ENCODE measurements around the gene PAPPA. TPM values are rescaled to one million over a fixed set of nuclear protein-coding genes. Genes with fewer than 3 reads are reported as not detected.

PAPPA gene
- total RNA-seq, 1 donor from 2014 or later, result 172 TPM

DNA sequence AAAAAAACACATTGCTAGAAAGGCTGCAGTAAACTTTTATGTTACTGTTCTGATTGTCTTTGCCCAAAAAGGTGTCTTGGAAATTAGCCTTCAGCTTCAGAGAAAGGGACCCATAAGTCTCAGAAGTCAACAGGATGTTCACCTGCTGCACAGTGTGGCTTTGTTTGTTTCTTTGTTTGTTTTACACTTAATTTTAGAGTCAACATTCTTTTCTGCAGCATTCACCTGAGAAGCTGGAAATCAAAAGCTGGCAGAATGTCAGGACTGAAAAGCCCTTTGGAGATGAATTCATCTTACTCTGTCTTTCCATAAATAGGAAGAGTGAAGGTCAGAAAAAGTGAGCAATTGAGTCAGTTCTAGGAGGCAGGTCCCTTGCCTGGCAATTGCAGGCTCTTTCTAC, 170.0 kb downstream of the PAPPA start:
- Histone ChIP-seq H3K4me1 (ENCODE audit: insufficient read depth, low read length) (no peaks in the 10 kb centered on the region), H2AFZ (ENCODE audit: low read depth, low read length) (no peak overlapping the region), H3K9ac (ENCODE audit: low read length) (no peak overlapping the region), H3K36me3 (ENCODE audit: insufficient read depth, low read length) (no peaks in the 10 kb centered on the region), H3K27me3 (ENCODE audit: insufficient read depth, low read length) (peaks cover 4% of the 10 kb centered on the region), H3K4me2 (ENCODE audit: low read length) (no peak overlapping the region), H3K27ac (ENCODE audit: low read depth, low read length) (no peak overlapping the region), H4K20me1 (ENCODE audit: insufficient read depth, low read length) (peaks cover 6% of the 10 kb centered on the region), H3K9me3 (ENCODE audit: insufficient read depth, low read depth, low read length) (no peaks in the 10 kb centered on the region), H3K4me3 (ENCODE audit: insufficient read depth, low read depth, low read length) (no peak overlapping the region), H3K79me2 (ENCODE audit: insufficient read depth, low read length) (no peaks in the 10 kb centered on the region)
- no peaks in the 10 kb centered on the region for H3K27me3 Mint-ChIP-seq (ENCODE audit: low read depth, unreplicated experiment)
- peaks cover 36% of the 10 kb centered on the region for H3K36me3 Mint-ChIP-seq (ENCODE audit: low read depth, unreplicated experiment)
- no peak overlapping the region for H3K4me3 Mint-ChIP-seq (ENCODE audit: unreplicated experiment)
- H3K27ac Mint-ChIP-seq (ENCODE audit: unreplicated experiment), result no peak overlapping the region
- FAIRE-seq, result no peak
- peaks cover 23% of the 10 kb centered on the region for H3K4me1 Mint-ChIP-seq (ENCODE audit: low read depth, unreplicated experiment)
- DNase-seq (ENCODE audit: low read depth), result no peak
- TF ChIP-seq, protein P1, sequence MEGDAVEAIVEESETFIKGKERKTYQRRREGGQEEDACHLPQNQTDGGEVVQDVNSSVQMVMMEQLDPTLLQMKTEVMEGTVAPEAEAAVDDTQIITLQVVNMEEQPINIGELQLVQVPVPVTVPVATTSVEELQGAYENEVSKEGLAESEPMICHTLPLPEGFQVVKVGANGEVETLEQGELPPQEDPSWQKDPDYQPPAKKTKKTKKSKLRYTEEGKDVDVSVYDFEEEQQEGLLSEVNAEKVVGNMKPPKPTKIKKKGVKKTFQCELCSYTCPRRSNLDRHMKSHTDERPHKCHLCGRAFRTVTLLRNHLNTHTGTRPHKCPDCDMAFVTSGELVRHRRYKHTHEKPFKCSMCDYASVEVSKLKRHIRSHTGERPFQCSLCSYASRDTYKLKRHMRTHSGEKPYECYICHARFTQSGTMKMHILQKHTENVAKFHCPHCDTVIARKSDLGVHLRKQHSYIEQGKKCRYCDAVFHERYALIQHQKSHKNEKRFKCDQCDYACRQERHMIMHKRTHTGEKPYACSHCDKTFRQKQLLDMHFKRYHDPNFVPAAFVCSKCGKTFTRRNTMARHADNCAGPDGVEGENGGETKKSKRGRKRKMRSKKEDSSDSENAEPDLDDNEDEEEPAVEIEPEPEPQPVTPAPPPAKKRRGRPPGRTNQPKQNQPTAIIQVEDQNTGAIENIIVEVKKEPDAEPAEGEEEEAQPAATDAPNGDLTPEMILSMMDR (IDR thresholded peaks at IDR 0.05; ENCODE audit: insufficient read depth, low read depth, low read length), result no peak
- no peak for TF ChIP-seq EZH2 (IDR thresholded peaks at IDR 0.05; ENCODE audit: insufficient read depth, low read length)
- peaks cover 2% of the 10 kb centered on the region for H3K9me3 Mint-ChIP-seq (ENCODE audit: unreplicated experiment)

DNA sequence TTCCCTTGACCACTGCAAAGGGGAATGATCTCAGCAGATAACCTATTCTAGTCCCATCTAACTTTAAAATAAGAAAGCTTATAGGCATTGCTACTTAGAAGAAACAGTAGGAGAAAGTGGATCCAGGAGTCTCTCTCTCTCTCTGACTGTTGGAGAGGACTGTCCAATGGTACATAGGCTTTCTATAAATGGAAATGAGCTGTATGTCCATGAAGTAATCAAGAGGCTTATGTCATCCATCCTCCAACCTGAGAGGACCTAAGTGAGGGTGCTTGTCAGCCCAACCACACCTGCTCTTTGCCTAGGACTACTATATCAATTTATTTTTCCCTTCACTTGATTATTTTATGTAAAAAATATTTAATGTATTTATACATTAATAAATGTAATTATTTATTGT, 172.3 kb downstream of the PAPPA start:
- Histone ChIP-seq H3K27me3 (ENCODE audit: insufficient read depth, low read length) (peaks cover 4% of the 10 kb centered on the region), H3K4me2 (ENCODE audit: low read length) (no peak overlapping the region), H3K79me2 (ENCODE audit: insufficient read depth, low read length) (no peaks in the 10 kb centered on the region), H3K36me3 (ENCODE audit: insufficient read depth, low read length) (no peaks in the 10 kb centered on the region), H3K27ac (ENCODE audit: low read depth, low read length) (no peak overlapping the region), H3K4me1 (ENCODE audit: insufficient read depth, low read length) (no peaks in the 10 kb centered on the region), H4K20me1 (ENCODE audit: insufficient read depth, low read length) (peaks cover 6% of the 10 kb centered on the region), H3K4me3 (ENCODE audit: insufficient read depth, low read depth, low read length) (no peak overlapping the region), H3K9me3 (ENCODE audit: insufficient read depth, low read depth, low read length) (no peaks in the 10 kb centered on the region), H2AFZ (ENCODE audit: low read depth, low read length) (no peak overlapping the region), H3K9ac (ENCODE audit: low read length) (no peak overlapping the region)
- Mint-ChIP-seq H3K4me1 (ENCODE audit: low read depth, unreplicated experiment) (peaks cover 17% of the 10 kb centered on the region), H3K36me3 (ENCODE audit: low read depth, unreplicated experiment) (peaks cover 32% of the 10 kb centered on the region), H3K27ac (ENCODE audit: unreplicated experiment) (no peak overlapping the region), H3K4me3 (ENCODE audit: unreplicated experiment) (no peak overlapping the region), H3K27me3 (ENCODE audit: low read depth, unreplicated experiment) (no peaks in the 10 kb centered on the region), H3K9me3 (ENCODE audit: unreplicated experiment) (peaks cover 2% of the 10 kb centered on the region)
- FAIRE-seq, result no peak
- TF ChIP-seq, protein P1 (IDR thresholded peaks at IDR 0.05; ENCODE audit: insufficient read depth, low read depth, low read length), result no peak
- TF ChIP-seq EZH2 (IDR thresholded peaks at IDR 0.05; ENCODE audit: insufficient read depth, low read length), result no peak
- DNase-seq (ENCODE audit: low read depth), result no peak

DNA sequence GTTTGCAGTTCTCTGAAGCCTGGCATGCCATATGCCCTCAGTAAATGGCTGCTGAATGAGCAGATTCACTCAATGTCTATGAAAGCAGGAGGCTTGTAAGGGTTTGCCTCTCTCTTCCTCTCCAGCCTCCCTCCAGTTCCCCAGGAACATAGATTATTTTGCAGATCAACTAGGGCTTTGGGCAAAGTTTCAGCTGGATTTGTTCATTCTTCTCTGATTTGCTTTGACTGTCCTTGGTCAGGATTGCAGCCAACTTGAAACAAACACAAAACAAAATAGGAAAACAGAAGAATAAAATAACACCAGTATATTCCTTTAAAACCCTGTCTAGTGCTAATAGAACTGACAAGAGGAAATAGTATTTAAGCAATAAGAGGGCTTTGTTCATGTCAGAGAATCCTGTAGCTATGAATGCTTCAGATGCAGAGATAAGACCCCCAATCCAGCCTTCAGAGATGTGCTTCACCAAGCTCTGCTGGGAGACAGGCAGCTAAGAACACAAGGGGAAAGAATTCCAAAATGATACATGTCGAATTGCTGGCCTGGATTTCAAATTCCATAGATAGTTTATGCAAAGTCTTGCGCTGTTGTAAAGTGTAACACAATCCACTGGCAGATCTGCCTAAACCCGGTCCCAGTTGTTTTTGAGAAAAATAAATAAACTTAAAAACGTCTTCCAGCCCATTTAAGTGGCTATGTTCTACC, 174.3 kb downstream of the PAPPA start:
- no peaks in the 10 kb centered on the region for H3K9me3 ChIP-seq (ENCODE audit: insufficient read depth, low read depth, low read length)
- no peaks in the 10 kb centered on the region for H3K36me3 ChIP-seq (ENCODE audit: insufficient read depth, low read length)
- H3K4me3 ChIP-seq (ENCODE audit: insufficient read depth, low read depth, low read length), result no peak overlapping the region
- FAIRE-seq, result no peak
- H3K27ac ChIP-seq (ENCODE audit: low read depth, low read length), result no peak overlapping the region
- no peak overlapping the region for H2AFZ ChIP-seq (ENCODE audit: low read depth, low read length)
- H4K20me1 ChIP-seq (ENCODE audit: insufficient read depth, low read length), result peaks cover 4% of the 10 kb centered on the region
- peak; percentile 17 for DNase-seq (ENCODE audit: low read depth)
- H3K4me1 ChIP-seq (ENCODE audit: insufficient read depth, low read length), result no peaks in the 10 kb centered on the region
- peaks cover 4% of the 10 kb centered on the region for H3K27me3 ChIP-seq (ENCODE audit: insufficient read depth, low read length)
- peaks cover 2% of the 10 kb centered on the region for H3K9me3 Mint-ChIP-seq (ENCODE audit: unreplicated experiment)
- H3K4me2 ChIP-seq (ENCODE audit: low read length), result no peak overlapping the region
- H3K79me2 ChIP-seq (ENCODE audit: insufficient read depth, low read length), result no peaks in the 10 kb centered on the region
- TF ChIP-seq, protein P1 (IDR thresholded peaks at IDR 0.05; ENCODE audit: insufficient read depth, low read depth, low read length), result no peak
- no peak for TF ChIP-seq EZH2 (IDR thresholded peaks at IDR 0.05; ENCODE audit: insufficient read depth, low read length)
- no peak overlapping the region for H3K9ac ChIP-seq (ENCODE audit: low read length)
- no peak overlapping the region for H3K4me3 Mint-ChIP-seq (ENCODE audit: unreplicated experiment)
- peaks cover 34% of the 10 kb centered on the region for H3K36me3 Mint-ChIP-seq (ENCODE audit: low read depth, unreplicated experiment)
- peaks cover 15% of the 10 kb centered on the region for H3K4me1 Mint-ChIP-seq (ENCODE audit: low read depth, unreplicated experiment)
- H3K27me3 Mint-ChIP-seq (ENCODE audit: low read depth, unreplicated experiment), result no peaks in the 10 kb centered on the region
- no peak overlapping the region for H3K27ac Mint-ChIP-seq (ENCODE audit: unreplicated experiment)
